ENCODE measurements around the gene TMEM131L.

TMEM131L gene

GRCh38 chr4:153488006-153488891, 22.1 kb downstream of the TMEM131L start:
- DNase-seq (ENCODE audit: low read depth, low spot score): no peak
- H3K4me3 ChIP-seq (ENCODE audit: low read depth, low read length): no peak overlapping the region; the same call in 1 of the 2 replicates
- ChIA-PET POLR2A (no interaction called here), CTCF (interaction anchor here (1.5 to 2.0 kb wide), 2 partner anchors 13 to 86 kb away, joined by 5 to 8 read pairs; no protein-coding TSS in a partner anchor)
- TF ChIP-seq CTCF (IDR thresholded peaks at IDR 0.05; ENCODE audit: insufficient read depth, low read length, missing control alignments): no peak

GRCh38 chr4:153489856-153490558, 23.8 kb downstream of the TMEM131L start:
- DNase-seq (ENCODE audit: low read depth, low spot score): no peak
- CTCF ChIA-PET: no interaction called here
- POLR2A ChIA-PET: no interaction called here
- H3K4me3 ChIP-seq (ENCODE audit: low read depth, low read length): no peak overlapping the region
- TF ChIP-seq CTCF (IDR thresholded peaks at IDR 0.05; ENCODE audit: insufficient read depth, low read length, missing control alignments): no peak

GRCh38 chr4:153490985-153491483, 24.9 kb downstream of the TMEM131L start:
- no peak for TF ChIP-seq CTCF (IDR thresholded peaks at IDR 0.05; ENCODE audit: insufficient read depth, low read length, missing control alignments)
- no peak overlapping the region for H3K4me3 ChIP-seq (ENCODE audit: low read depth, low read length)
- POLR2A ChIA-PET: no interaction called here
- CTCF ChIA-PET: no interaction called here
- no peak for DNase-seq (ENCODE audit: low read depth, low spot score)

GRCh38 chr4:153494562-153494961, 28.4 kb downstream of the TMEM131L start:
- TF ChIP-seq CTCF (IDR thresholded peaks at IDR 0.05; ENCODE audit: insufficient read depth, low read length, missing control alignments): no peak
- ChIA-PET POLR2A (no interaction called here), CTCF (no interaction called here)
- H3K4me3 ChIP-seq (ENCODE audit: low read depth, low read length): no peak overlapping the region
- no peak for DNase-seq (ENCODE audit: low read depth, low spot score)

GRCh38 chr4:153495480-153496193, 29.5 kb downstream of the TMEM131L start:
- no peak for DNase-seq (ENCODE audit: low read depth, low spot score)
- ChIA-PET POLR2A (no interaction called here), CTCF (no interaction called here)
- no peak overlapping the region for H3K4me3 ChIP-seq (ENCODE audit: low read depth, low read length)
- TF ChIP-seq CTCF (IDR thresholded peaks at IDR 0.05; ENCODE audit: insufficient read depth, low read length, missing control alignments): no peak

Measured in AG04449 (cell line).